Cardiac muscle cell (in vitro differentiated cells and primary cell): ENCODE data around the gene RMND1. TPM values are rescaled to one million over a fixed set of nuclear protein-coding genes. Genes with fewer than 3 reads are reported as not detected.

Source experiments
- DNase-seq, 2 donors: peaks; one replicate each; pipeline versions ENCODE4 v3.0.0 to v3.0.0-alpha.2; 2010 to 2017; ENCODE audit warnings: low read depth in 1 of 2, low spot score in 1 of 2
- H3K27ac ChIP-seq: fragments of 200-600 bp; sonication (generic); 2 replicates; pipeline ENCODE4 v1.5.1; 2016
- H3K27me3 ChIP-seq: fragments of 200-600 bp; sonication (generic); 2 replicates; pipeline ENCODE4 v1.6.0; 2016; ENCODE audit warnings: control low read depth
- H3K36me3 ChIP-seq: fragments of 200-600 bp; sonication (generic); 2 replicates; pipeline ENCODE4 v1.5.1; 2016; ENCODE audit warnings: control low read depth
- H3K4me1 ChIP-seq: fragments of 200-600 bp; sonication (generic); 2 replicates; pipeline ENCODE4 v1.8.1; 2017; ENCODE audit warnings: low read depth, mild to moderate bottlenecking, mixed run types
- H3K4me3 ChIP-seq: fragments of 200-600 bp; sonication (generic); 2 replicates; pipeline ENCODE4 v1.5.1; 2016; ENCODE audit warnings: mild to moderate bottlenecking
- H3K9me3 ChIP-seq: fragments of 200-600 bp; sonication (generic); 2 replicates; pipeline ENCODE4 v1.5.1; 2017; ENCODE audit warnings: low read depth, mild to moderate bottlenecking, control low read depth
- CTCF ChIP-seq: IDR thresholded peaks from 2 replicates; pipeline ENCODE4 v1.5.1; 2012; ENCODE audit warnings: low read depth, mild to moderate bottlenecking, low read length
- polyA plus RNA-seq: library from polyadenylated mRNA; unstranded; fragments of >200 nt; fragmentation: Nextera tagmentation; extraction: Ambion mirVana; gene quantifications from 2 replicates; pipeline ENCODE4 v1.2.1, GENCODE V29; 2016
- total RNA-seq: library from RNA; depleted of rRNA; stranded (reverse); fragments of >200 nt; gene quantifications from 2 replicates; pipeline ENCODE4 v1.2.3, GENCODE V29; 2016

Gene RMND1
- total and polyA plus RNA-seq, 2 experiments from 2014 or later: 17.2 to 19.3 TPM

- H3K27ac ChIP-seq: peak overlapping the region; percentile 85
- no peaks in the 10 kb centered on the region for H3K9me3 ChIP-seq
- H3K27me3 ChIP-seq: no peaks in the 10 kb centered on the region
- TF ChIP-seq CTCF: no peak
- no peak for DNase-seq
- no peaks in the 10 kb centered on the region for H3K36me3 ChIP-seq
- no peak overlapping the region for H3K4me3 ChIP-seq
- peaks cover 5% of the 10 kb centered on the region for H3K4me1 ChIP-seq
Observed at GRCh38 chr6:151381722-151382121, 70.2 kb downstream of the RMND1 start.

GRCh38 chr6:151380848-151381205, 71.1 kb downstream of the RMND1 start:
- no peaks in the 10 kb centered on the region for H3K36me3 ChIP-seq
- no peaks in the 10 kb centered on the region for H3K9me3 ChIP-seq
- peaks cover 5% of the 10 kb centered on the region for H3K4me1 ChIP-seq
- H3K27ac ChIP-seq: peak overlapping the region; percentile 85
- H3K4me3 ChIP-seq: no peak overlapping the region
- no peak for TF ChIP-seq CTCF
- no peak for DNase-seq
- H3K27me3 ChIP-seq: no peaks in the 10 kb centered on the region

GRCh38 chr6:151379933-151380847, 71.7 kb downstream of the RMND1 start:
- Histone ChIP-seq H3K4me3 (no peak overlapping the region), H3K9me3 (no peaks in the 10 kb centered on the region), H3K27me3 (no peaks in the 10 kb centered on the region), H3K27ac (peak overlapping the region; percentile 85), H3K4me1 (peaks cover 5% of the 10 kb centered on the region), H3K36me3 (no peaks in the 10 kb centered on the region)
- TF ChIP-seq CTCF: no peak
- DNase-seq: no peak

- Histone ChIP-seq H3K4me3 (no peak overlapping the region), H3K27me3 (no peaks in the 10 kb centered on the region), H3K4me1 (peaks cover 5% of the 10 kb centered on the region), H3K36me3 (no peaks in the 10 kb centered on the region), H3K27ac (no peak overlapping the region), H3K9me3 (no peaks in the 10 kb centered on the region)
- DNase-seq: no peak
- TF ChIP-seq CTCF: no peak
Observed at GRCh38 chr6:151377095-151377494, 74.8 kb downstream of the RMND1 start.

- Histone ChIP-seq H3K9me3 (no peaks in the 10 kb centered on the region), H3K27ac (no peak overlapping the region), H3K4me3 (no peak overlapping the region), H3K27me3 (no peaks in the 10 kb centered on the region), H3K4me1 (peaks cover 5% of the 10 kb centered on the region), H3K36me3 (no peaks in the 10 kb centered on the region)
- no peak for TF ChIP-seq CTCF
- DNase-seq: no peak
Observed at GRCh38 chr6:151376440-151376839, 75.5 kb downstream of the RMND1 start.
